Calu3 (cell line): ENCODE measurements around the gene ZCCHC7. TPM values are rescaled to one million over a fixed set of nuclear protein-coding genes. Genes with fewer than 3 reads are reported as not detected.

Experiments
- BruUV-seq: library from RNA; stranded (reverse); fragments of 400-500 nt; replicated peaks from 2 replicates; lab custom pipeline; 2021; lab: Mats Ljungman, UMichigan
- CTCF ChIA-PET: fragments of 300-600 bp; sonication (Branson Sonifier 250); formaldehyde crosslinking; loops from one replicate; lab custom pipeline; 2022; ENCODE audit warnings: antibody characterized with exemption; lab: Charles Lee
- DNase-seq: peaks from one replicate; pipeline ENCODE4 v3.0.0; 2022
- H3K27ac Mint-ChIP-seq: one replicate; pipeline ENCODE4 v1.8.0; 2022; ENCODE audit warnings: mixed read lengths; ENCODE audit not compliant: unreplicated experiment
- H3K27me3 Mint-ChIP-seq: one replicate; pipeline ENCODE4 v1.8.0; 2022; ENCODE audit warnings: mixed read lengths; ENCODE audit not compliant: unreplicated experiment
- H3K36me3 Mint-ChIP-seq: one replicate; pipeline ENCODE4 v1.8.0; 2022; ENCODE audit warnings: mild to moderate bottlenecking, moderate library complexity, mixed read lengths; ENCODE audit not compliant: insufficient read depth, unreplicated experiment
- H3K4me1 Mint-ChIP-seq: one replicate; pipeline ENCODE4 v1.8.0; 2022; ENCODE audit warnings: mild to moderate bottlenecking, low read depth, mixed read lengths; ENCODE audit not compliant: unreplicated experiment
- H3K4me3 Mint-ChIP-seq: one replicate; pipeline ENCODE4 v1.8.0; 2022; ENCODE audit warnings: mild to moderate bottlenecking, low read depth, moderate library complexity, mixed read lengths; ENCODE audit not compliant: unreplicated experiment
- H3K9me3 Mint-ChIP-seq: one replicate; pipeline ENCODE4 v1.8.0; 2022; ENCODE audit warnings: low read depth, mixed read lengths; ENCODE audit not compliant: unreplicated experiment
- intact Hi-C: fragments of 100-400 bp; cut with micrococcal nuclease; formaldehyde crosslinking; loops from one replicate; pipeline ENCODE4 v1.10.0; 2022; ENCODE audit not compliant: unreplicated experiment
- total RNA-seq: library from RNA; stranded (reverse); gene quantifications from 2 replicates; pipeline ENCODE4 v1.2.3, GENCODE V29; 2022
- TF ChIP-seq, protein P1 (sequence below): fragments of 200-600 bp; IDR thresholded peaks from one replicate; pipeline ENCODE4 v1.8.0; 2022; ENCODE audit warnings: antibody characterized with exemption; ENCODE audit not compliant: unreplicated experiment

ZCCHC7 gene
- total RNA-seq, 1 experiment from 2014 or later: 6.5 TPM

DNA sequence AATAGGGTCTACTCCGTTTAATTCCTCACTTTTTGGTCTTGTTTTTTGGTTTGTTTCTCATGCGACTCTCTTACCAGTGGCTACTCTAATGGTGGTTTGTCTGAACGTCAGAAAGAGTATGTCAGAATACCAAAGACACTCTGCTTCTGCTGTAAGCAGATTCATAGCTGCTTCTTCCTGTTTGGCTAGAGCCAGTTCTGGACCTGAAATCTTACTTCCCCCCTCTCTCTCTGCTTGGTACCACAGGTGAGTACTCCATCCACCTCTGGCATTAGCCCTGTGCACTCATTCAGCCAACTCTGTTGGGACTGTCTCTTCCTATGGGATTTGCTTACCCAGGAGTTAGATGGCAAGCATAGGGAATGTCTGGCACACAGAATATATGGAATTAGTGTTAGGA is 6.6 kb downstream of the ZCCHC7 start:
- Mint-ChIP-seq H3K4me3 (no peak overlapping the region), H3K27ac (no peak overlapping the region), H3K9me3 (no peaks in the 10 kb centered on the region), H3K36me3 (no peaks in the 10 kb centered on the region), H3K4me1 (peaks cover under 1% of the 10 kb centered on the region), H3K27me3 (no peaks in the 10 kb centered on the region)
- no peak for DNase-seq
- TF ChIP-seq, protein P1, sequence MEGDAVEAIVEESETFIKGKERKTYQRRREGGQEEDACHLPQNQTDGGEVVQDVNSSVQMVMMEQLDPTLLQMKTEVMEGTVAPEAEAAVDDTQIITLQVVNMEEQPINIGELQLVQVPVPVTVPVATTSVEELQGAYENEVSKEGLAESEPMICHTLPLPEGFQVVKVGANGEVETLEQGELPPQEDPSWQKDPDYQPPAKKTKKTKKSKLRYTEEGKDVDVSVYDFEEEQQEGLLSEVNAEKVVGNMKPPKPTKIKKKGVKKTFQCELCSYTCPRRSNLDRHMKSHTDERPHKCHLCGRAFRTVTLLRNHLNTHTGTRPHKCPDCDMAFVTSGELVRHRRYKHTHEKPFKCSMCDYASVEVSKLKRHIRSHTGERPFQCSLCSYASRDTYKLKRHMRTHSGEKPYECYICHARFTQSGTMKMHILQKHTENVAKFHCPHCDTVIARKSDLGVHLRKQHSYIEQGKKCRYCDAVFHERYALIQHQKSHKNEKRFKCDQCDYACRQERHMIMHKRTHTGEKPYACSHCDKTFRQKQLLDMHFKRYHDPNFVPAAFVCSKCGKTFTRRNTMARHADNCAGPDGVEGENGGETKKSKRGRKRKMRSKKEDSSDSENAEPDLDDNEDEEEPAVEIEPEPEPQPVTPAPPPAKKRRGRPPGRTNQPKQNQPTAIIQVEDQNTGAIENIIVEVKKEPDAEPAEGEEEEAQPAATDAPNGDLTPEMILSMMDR: no peak
- intact Hi-C loops: no loop called here
- CTCF ChIA-PET: no interaction called here
- BruUV-seq: no TSS peak

DNA sequence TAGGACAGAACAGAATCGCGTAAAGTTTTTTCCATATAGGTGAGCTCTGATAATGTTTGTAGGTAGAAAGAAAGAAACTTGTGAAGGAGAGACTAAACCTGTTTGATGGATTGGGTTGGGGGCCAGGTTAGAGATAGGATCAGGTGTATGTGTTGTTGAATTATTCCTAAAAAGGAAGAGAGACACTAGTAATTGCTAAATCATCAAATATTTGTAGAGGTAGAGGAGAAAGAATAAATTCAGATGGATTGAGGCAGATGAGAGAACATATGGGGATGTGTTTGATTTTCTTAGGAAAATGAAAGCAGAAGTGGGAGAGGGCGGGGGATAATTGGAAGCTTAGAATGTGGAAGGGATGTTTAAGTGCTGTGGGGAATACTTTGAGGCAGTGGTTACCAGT is 7.7 kb downstream of the ZCCHC7 start:
- no peak for DNase-seq
- no peaks in the 10 kb centered on the region for H3K9me3 Mint-ChIP-seq
- no peak overlapping the region for H3K27ac Mint-ChIP-seq
- BruUV-seq: no TSS peak
- H3K4me1 Mint-ChIP-seq: no peaks in the 10 kb centered on the region
- no peaks in the 10 kb centered on the region for H3K36me3 Mint-ChIP-seq
- H3K4me3 Mint-ChIP-seq: no peak overlapping the region
- H3K27me3 Mint-ChIP-seq: no peaks in the 10 kb centered on the region
- intact Hi-C loops: no loop called here
- TF ChIP-seq, protein P1: no peak
- CTCF ChIA-PET: no interaction called here

DNA sequence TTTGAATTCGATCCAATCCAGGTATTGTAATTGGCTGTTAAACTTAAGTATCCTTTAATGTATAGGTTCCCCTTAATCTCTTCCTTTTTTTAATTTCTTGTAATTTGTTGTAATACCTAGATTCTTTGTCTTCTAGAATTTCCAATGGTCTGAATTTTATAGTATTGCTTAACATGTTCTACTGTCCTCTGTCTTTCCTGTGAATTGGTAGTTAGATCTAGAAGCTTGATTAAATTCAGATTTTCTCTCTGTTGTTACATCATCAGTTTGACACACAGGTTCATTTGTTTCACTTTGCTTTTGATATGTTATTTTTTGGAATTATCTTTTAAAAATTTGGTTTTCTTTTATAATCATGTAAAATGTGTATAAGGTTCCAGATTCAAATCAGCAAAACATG is 13.8 kb downstream of the ZCCHC7 start:
- BruUV-seq: no TSS peak
- H3K27me3 Mint-ChIP-seq: no peaks in the 10 kb centered on the region
- TF ChIP-seq, protein P1: no peak
- no peaks in the 10 kb centered on the region for H3K36me3 Mint-ChIP-seq
- CTCF ChIA-PET: no interaction called here
- DNase-seq: no peak
- no peak overlapping the region for H3K27ac Mint-ChIP-seq
- H3K9me3 Mint-ChIP-seq: no peaks in the 10 kb centered on the region
- intact Hi-C loops: no loop called here
- no peak overlapping the region for H3K4me3 Mint-ChIP-seq
- no peaks in the 10 kb centered on the region for H3K4me1 Mint-ChIP-seq

DNA sequence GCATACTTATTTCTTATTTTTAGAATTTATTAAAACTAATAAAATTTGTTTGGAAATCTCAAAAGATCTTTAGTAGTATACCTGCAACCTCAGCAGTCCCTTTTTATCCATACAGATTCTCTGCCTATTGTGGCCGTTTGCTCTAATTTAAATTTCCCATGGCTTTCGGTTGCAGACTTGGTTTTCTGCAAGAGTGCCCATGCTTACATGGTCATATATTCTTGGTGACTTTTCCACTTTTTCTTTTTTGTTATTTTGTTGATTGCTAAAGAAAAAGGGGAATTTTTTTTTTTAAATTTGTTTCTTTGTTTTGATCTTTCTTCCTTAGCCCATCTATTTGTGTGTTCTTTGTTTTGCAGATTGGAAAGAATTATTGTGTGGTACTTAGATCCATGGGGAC is 20.6 kb downstream of the ZCCHC7 start:
- Mint-ChIP-seq H3K27me3 (no peaks in the 10 kb centered on the region), H3K4me1 (no peaks in the 10 kb centered on the region), H3K27ac (no peak overlapping the region), H3K9me3 (no peaks in the 10 kb centered on the region), H3K36me3 (no peaks in the 10 kb centered on the region), H3K4me3 (no peak overlapping the region)
- CTCF ChIA-PET: no interaction called here
- DNase-seq: no peak
- BruUV-seq: no TSS peak
- intact Hi-C loops: no loop called here
- TF ChIP-seq, protein P1: no peak
